C4-2B (cell line): ENCODE results near the gene NME1.

Experiments used
- H3K27ac ChIP-seq: fragments of 450-650 bp; 2 replicates; pipeline ENCODE4 v1.5.1; 2017
- ZFX ChIP-seq: fragments of 450-650 bp; IDR thresholded peaks from 2 replicates; pipeline ENCODE4 v1.6.1; 2017
- TF ChIP-seq, protein P1 (sequence below): fragments of 450-650 bp; conservative IDR thresholded peaks from 2 replicates; pipeline ENCODE4 v1.5.1; 2017; ENCODE audit warnings: mild to moderate bottlenecking

Gene NME1

DNA sequence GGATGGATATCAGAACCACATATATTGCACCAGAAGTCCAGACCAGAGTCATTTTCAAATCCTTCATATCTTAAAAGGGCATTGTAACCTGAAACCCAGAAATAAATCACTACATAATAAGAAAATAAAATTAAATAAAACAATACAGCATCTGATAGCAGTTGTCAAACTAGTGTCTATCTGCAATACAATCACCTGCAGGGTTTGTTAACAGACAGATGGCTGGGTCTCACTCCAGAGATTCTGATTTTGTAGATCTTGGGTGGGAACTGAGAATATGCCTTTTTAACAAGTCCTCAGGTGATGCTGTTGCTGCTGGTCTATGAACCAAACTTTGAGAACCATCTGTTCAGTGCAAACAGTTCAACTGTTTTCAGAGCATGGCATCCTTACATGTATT, 50.5 kb downstream of the NME1 start:
- no peak for TF ChIP-seq ZFX
- TF ChIP-seq, protein P1, sequence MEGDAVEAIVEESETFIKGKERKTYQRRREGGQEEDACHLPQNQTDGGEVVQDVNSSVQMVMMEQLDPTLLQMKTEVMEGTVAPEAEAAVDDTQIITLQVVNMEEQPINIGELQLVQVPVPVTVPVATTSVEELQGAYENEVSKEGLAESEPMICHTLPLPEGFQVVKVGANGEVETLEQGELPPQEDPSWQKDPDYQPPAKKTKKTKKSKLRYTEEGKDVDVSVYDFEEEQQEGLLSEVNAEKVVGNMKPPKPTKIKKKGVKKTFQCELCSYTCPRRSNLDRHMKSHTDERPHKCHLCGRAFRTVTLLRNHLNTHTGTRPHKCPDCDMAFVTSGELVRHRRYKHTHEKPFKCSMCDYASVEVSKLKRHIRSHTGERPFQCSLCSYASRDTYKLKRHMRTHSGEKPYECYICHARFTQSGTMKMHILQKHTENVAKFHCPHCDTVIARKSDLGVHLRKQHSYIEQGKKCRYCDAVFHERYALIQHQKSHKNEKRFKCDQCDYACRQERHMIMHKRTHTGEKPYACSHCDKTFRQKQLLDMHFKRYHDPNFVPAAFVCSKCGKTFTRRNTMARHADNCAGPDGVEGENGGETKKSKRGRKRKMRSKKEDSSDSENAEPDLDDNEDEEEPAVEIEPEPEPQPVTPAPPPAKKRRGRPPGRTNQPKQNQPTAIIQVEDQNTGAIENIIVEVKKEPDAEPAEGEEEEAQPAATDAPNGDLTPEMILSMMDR = no peak

More for the DNA sequence above, 50.5 kb downstream of the NME1 start:
- H3K27ac ChIP-seq = no peak overlapping the region
